NB4 (cell line): ENCODE data around the gene SPOCK3.

Source experiments
- CTCF ChIP-seq: IDR thresholded peaks from one replicate; pipeline ENCODE4 v1.5.1; 2012; ENCODE audit warnings: low read depth, low read length
- POLR2A ChIP-seq: IDR thresholded peaks from 2 replicates; pipeline ENCODE4 v1.6.1; 2011; ENCODE audit warnings: mild to moderate bottlenecking; ENCODE audit not compliant: insufficient read length; ENCODE audit errors: extremely low read depth
- TF ChIP-seq, protein P1 (sequence below): IDR thresholded peaks from 2 replicates; pipeline ENCODE4 v1.6.1; 2011; ENCODE audit warnings: low read depth, low read length

GRCh38 chr4:167216783-167217182, 17.5 kb downstream of the SPOCK3 start:
- TF ChIP-seq CTCF (no peak), POLR2A (no peak)
- TF ChIP-seq, protein P1, sequence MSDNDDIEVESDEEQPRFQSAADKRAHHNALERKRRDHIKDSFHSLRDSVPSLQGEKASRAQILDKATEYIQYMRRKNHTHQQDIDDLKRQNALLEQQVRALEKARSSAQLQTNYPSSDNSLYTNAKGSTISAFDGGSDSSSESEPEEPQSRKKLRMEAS: no peak
